A673 (cell line): Measurements from ENCODE around the gene IL17RC. TPM values are rescaled to one million over a fixed set of nuclear protein-coding genes. Genes with fewer than 3 reads are reported as not detected.

Source experiments
- BruUV-seq: library from RNA; stranded (reverse); fragments of 400-500 nt; replicated peaks from 2 replicates; lab custom pipeline; 2021; lab: Mats Ljungman, UMichigan
- CTCF ChIA-PET: fragments of 300-600 bp; sonication (Branson Sonifier 250); formaldehyde crosslinking; loops from one replicate; lab custom pipeline; 2022; ENCODE audit warnings: antibody characterized with exemption; lab: Charles Lee
- POLR2A ChIA-PET: fragments of 300-600 bp; sonication (Branson Sonifier 250); formaldehyde crosslinking; loops from one replicate; lab custom pipeline; 2022; ENCODE audit warnings: antibody characterized with exemption; ENCODE audit not compliant: low non-redundant PET; lab: Charles Lee
- DNase-seq: peaks from one replicate; pipeline ENCODE4 v3.0.0-alpha.2; 2015; ENCODE audit warnings: low spot score
- H3K27ac ChIP-seq: fragments of 200-600 bp; sonication (generic); 2 replicates; pipeline ENCODE4 v1.5.1; 2016; ENCODE audit warnings: mixed run types, low read depth, mild to moderate bottlenecking, mixed read lengths, antibody characterized with exemption, low read length; ENCODE audit not compliant: poor library complexity, severe bottlenecking
- H3K27me3 ChIP-seq: fragments of 200-600 bp; sonication (generic); replicated peaks from 2 replicates; pipeline ENCODE4 v1.6.1; 2017; ENCODE audit warnings: mixed run types, low read depth, mild to moderate bottlenecking, mixed read lengths, antibody characterized with exemption, low read length; ENCODE audit not compliant: insufficient read depth, poor library complexity
- H3K36me3 ChIP-seq: fragments of 200-600 bp; sonication (generic); 2 replicates; pipeline ENCODE4 v1.6.1; 2016; ENCODE audit warnings: mixed run types, mild to moderate bottlenecking, mixed read lengths, antibody characterized with exemption, low read length; ENCODE audit not compliant: insufficient read depth, poor library complexity, severe bottlenecking
- H3K4me1 ChIP-seq: fragments of 200-600 bp; sonication (generic); 2 replicates; pipeline ENCODE4 v1.6.1; 2017; ENCODE audit warnings: mixed run types, mild to moderate bottlenecking, mixed read lengths, antibody characterized with exemption, low read length; ENCODE audit not compliant: insufficient read depth, poor library complexity, severe bottlenecking
- H3K4me3 ChIP-seq: fragments of 200-600 bp; sonication (generic); 2 replicates; pipeline ENCODE4 v1.5.1; 2016; ENCODE audit warnings: low read depth, mixed run types, mild to moderate bottlenecking, mixed read lengths, low read length; ENCODE audit not compliant: poor library complexity, severe bottlenecking
- H3K9me3 ChIP-seq: fragments of 200-600 bp; sonication (generic); 2 replicates; pipeline ENCODE4 v1.6.1; 2016; ENCODE audit warnings: mixed run types, low read depth, mild to moderate bottlenecking, mixed read lengths, antibody characterized with exemption, low read length; ENCODE audit not compliant: poor library complexity, severe bottlenecking
- EZH2 ChIP-seq: fragments of 200-600 bp; sonication (generic); IDR thresholded peaks from 2 replicates; pipeline ENCODE4 v1.6.1; 2017; ENCODE audit warnings: borderline replicate concordance, low read depth, mild to moderate bottlenecking, mixed read lengths, antibody characterized with exemption, low read length; ENCODE audit not compliant: poor library complexity, severe bottlenecking
- intact Hi-C: fragments of 100-400 bp; cut with micrococcal nuclease; formaldehyde crosslinking; loops from one replicate; pipeline ENCODE4 v1.10.0; 2022; ENCODE audit not compliant: unreplicated experiment
- total RNA-seq: library from RNA; stranded (reverse); gene quantifications from 2 replicates; pipeline ENCODE4 v1.2.3, GENCODE V29; 2021
- TF ChIP-seq, protein P1 (sequence below): fragments of 300-800, 200-600 bp; sonication (generic); conservative IDR thresholded peaks from 2 replicates; pipeline ENCODE4 v1.5.1; 2017; ENCODE audit warnings: low read depth, mild to moderate bottlenecking, antibody characterized with exemption, low read length, moderate library complexity, mixed read lengths

The IL17RC gene
- total RNA-seq, 1 experiment from 2014 or later, result 9.3 TPM

DNA sequence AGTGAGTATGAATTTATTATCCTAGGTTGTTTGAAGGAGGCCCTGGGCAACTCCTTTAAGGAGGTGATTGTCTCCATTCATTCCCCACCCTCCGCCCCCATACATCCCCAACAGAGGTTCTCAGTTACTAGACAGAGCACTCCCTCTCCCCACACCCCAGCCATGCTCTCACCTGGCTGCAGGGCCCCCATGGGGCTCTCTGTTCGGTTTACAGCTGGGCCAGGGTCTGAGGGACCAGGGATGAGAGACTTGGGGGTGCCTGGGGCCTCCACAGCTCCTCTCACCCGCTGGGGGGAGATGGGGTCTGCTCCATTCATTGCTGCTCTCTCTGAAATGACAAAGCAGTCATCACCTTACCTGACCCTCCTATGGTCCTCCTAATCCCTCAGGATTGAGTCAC is 31.7 kb downstream of the IL17RC start:
- TF ChIP-seq, protein P1, sequence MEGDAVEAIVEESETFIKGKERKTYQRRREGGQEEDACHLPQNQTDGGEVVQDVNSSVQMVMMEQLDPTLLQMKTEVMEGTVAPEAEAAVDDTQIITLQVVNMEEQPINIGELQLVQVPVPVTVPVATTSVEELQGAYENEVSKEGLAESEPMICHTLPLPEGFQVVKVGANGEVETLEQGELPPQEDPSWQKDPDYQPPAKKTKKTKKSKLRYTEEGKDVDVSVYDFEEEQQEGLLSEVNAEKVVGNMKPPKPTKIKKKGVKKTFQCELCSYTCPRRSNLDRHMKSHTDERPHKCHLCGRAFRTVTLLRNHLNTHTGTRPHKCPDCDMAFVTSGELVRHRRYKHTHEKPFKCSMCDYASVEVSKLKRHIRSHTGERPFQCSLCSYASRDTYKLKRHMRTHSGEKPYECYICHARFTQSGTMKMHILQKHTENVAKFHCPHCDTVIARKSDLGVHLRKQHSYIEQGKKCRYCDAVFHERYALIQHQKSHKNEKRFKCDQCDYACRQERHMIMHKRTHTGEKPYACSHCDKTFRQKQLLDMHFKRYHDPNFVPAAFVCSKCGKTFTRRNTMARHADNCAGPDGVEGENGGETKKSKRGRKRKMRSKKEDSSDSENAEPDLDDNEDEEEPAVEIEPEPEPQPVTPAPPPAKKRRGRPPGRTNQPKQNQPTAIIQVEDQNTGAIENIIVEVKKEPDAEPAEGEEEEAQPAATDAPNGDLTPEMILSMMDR, result no peak
- no peak for TF ChIP-seq EZH2
- no peaks in the 10 kb centered on the region for H3K9me3 ChIP-seq
- ChIA-PET POLR2A (no interaction called here), CTCF (no interaction called here)
- no TSS peak for BruUV-seq
- no peak overlapping the region for H3K27ac ChIP-seq
- H3K4me3 ChIP-seq, result no peak overlapping the region
- intact Hi-C loops, result no loop called here
- no peak for DNase-seq
- H3K36me3 ChIP-seq, result no peaks in the 10 kb centered on the region
- H3K27me3 ChIP-seq, result no peaks in the 10 kb centered on the region
- no peaks in the 10 kb centered on the region for H3K4me1 ChIP-seq

DNA sequence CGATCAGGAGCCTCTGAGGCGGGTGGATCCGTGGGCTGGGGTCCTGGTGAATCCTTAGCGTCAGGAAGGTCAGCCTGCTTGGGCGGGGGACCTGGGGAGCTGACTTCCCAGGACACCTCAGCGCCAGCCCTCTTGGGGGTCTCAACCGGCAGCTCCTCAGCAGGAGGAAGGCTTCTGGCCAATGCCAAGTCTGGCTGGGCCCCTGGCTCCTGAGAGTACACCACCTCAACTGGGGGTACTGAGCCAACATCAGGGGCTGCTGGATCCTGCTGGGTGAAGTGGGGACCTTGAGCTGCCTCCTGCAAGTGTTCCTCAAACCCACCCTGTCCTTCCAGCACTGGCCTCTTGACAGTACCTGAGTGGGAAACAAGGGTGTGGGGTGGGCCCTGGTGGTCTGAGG is 32.2 kb downstream of the IL17RC start:
- H3K27ac ChIP-seq, result no peak overlapping the region
- intact Hi-C loops, result no loop called here
- ChIA-PET POLR2A (no interaction called here), CTCF (no interaction called here)
- no peaks in the 10 kb centered on the region for H3K27me3 ChIP-seq
- no peak overlapping the region for H3K4me3 ChIP-seq
- no peak for DNase-seq
- H3K36me3 ChIP-seq, result no peaks in the 10 kb centered on the region
- no peaks in the 10 kb centered on the region for H3K9me3 ChIP-seq
- TF ChIP-seq, protein P1, result no peak
- no peak for TF ChIP-seq EZH2
- H3K4me1 ChIP-seq, result no peaks in the 10 kb centered on the region
- no TSS peak for BruUV-seq

DNA sequence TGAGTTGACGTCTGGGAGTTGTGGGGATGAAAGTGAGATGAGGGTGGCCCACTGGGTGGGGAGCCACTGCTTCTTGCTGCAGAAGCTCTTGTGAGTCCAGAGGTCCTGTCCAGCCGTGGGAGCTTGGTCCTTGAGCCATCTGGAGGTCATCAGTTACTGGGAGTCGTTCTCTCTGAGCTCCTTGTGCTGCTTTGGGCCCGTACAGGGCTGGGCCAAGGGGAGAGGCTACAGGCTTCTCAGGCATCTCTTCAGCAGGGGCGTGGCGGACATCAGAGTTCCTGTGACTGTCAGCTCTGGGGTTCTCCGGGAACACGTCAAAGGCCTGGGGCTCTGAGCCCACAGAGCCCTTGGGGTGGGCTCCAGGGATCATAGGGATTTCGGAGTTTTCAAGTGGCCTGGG is 32.7 kb downstream of the IL17RC start:
- TF ChIP-seq EZH2, result no peak
- TF ChIP-seq, protein P1, result no peak
- Histone ChIP-seq H3K27me3 (no peaks in the 10 kb centered on the region), H3K4me3 (no peak overlapping the region), H3K9me3 (no peaks in the 10 kb centered on the region), H3K4me1 (no peaks in the 10 kb centered on the region), H3K27ac (no peak overlapping the region), H3K36me3 (no peaks in the 10 kb centered on the region)
- CTCF ChIA-PET, result no interaction called here
- POLR2A ChIA-PET, result no interaction called here
- no TSS peak for BruUV-seq
- intact Hi-C loops, result no loop called here
- DNase-seq, result no peak
